ENCODE measurements around the gene FKBP1A.

- TF ChIP-seq CTCF (IDR thresholded peaks at IDR 0.05; ENCODE audit: borderline replicate concordance, extremely low read depth, low read length, poor library complexity, severe bottlenecking), result no peak
- no peak for TF ChIP-seq EZH2 (IDR thresholded peaks at IDR 0.05; ENCODE audit: borderline replicate concordance, low read depth, low read length, severe bottlenecking)
These were observed 25.4 kb downstream of the FKBP1A start for GRCh38 chr20:1367479-1367878.

Measured in DND-41 (cell line).